HG03196 (cell line): ENCODE results near the gene MARCHF2.
"Not testable (repeated sequence)": the region's sequence is repeated elsewhere in the genome, so short reads cannot be mapped to it uniquely, and the experiment has no call there.

Experiments used
- ATAC-seq: cut with Tn5 transposase; IDR thresholded peaks from one replicate; pipeline ENCODE4 v1.9.1; 2021; ENCODE audit not compliant: unreplicated experiment

Gene MARCHF2

DNA sequence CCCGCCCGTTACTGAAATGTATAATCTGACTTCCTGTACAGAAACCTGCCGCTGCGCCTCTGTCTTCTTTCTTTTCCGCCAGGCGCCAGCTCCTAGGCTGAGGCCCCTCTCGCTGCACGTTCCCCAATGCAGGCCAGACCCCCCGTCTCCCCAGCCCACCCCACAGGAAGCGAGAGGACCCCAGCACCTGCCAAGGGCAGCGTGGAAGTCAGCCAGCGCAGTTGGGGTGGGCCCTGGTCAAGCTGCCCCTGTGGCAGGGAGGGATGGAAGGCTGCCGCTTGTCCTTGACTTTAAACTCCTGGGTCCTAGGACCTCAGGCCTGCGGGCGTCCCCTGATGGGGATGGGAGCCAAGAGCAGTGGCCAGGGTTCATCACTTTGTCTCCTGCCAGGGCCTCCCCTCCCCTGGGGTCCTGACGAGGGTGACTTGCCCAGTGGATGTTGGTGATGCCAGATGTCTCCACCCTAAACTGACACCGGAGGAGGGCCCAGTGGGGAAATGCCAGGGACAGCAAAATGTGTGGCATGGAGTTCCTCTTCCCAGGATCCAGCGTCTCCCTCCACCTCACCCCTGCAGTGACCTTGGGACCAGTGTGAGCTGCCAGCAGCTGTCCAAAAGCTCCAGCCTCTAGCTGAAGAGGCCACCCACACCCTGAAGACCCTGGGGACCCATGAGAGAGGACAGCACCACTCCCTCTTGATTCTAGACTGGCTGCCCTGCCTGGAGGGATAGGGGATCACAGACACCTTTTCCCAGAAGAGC, 8.5 kb upstream of the MARCHF2 start:
- ATAC-seq = no peak

DNA sequence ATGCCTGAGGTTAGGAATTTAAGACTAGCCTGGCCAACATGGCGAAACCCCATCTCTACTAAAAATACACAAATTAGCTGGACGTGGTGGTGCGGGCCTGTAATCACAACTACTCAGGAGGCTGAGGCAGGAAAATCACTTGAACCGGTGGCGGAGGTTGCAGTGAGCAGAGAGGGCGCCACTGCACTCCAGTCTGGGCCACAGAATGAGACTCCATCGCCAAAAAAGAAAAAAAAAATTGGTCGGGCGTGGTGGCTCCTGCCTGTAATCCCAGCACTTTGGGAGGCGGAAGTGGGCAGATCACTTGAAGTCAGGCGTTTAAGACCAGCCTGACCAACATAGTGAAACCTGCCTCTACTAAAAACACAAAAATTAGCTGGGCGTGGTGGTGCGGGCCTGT, 2.4 kb upstream of the MARCHF2 start:
- not testable (repeated sequence) for ATAC-seq

DNA sequence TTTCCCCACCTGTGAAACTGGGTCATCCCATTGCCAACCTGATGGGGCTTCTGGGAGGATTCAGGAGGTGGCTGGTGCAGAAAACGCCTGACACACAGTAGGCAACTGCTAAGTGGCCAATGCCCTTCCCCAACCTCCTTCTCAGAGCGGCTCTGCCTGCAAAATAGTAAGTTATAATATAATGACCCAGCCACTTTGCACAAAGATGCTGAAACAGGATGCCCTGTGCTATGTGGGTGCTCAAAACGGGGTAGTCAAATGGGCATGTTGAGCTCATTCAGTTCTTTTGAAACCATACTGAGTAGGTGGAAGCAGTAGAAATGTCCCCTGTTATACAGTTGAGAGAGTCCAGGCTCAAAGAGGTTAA, 507 bp downstream of the MARCHF2 start:
- no peak for ATAC-seq

DNA sequence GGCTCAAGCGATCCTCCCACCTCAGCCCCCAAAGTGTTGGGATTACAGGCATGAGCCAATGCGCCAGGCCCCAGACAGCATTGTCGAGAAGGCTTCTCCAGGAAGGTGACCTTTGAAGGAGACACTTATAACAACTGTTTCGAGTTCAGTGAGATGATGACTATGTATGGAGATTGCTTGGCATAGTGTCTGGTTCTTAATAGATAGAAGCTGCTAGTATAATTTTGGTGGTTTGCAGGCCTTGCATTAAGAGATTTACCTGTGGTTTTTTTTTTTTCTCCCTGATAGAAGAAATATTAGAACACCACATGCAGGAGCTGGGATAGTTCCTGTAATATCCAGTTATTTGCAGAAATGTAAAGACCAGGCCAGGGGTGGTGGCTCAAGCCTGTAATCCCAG, 3.7 kb downstream of the MARCHF2 start:
- ATAC-seq = no peak

DNA sequence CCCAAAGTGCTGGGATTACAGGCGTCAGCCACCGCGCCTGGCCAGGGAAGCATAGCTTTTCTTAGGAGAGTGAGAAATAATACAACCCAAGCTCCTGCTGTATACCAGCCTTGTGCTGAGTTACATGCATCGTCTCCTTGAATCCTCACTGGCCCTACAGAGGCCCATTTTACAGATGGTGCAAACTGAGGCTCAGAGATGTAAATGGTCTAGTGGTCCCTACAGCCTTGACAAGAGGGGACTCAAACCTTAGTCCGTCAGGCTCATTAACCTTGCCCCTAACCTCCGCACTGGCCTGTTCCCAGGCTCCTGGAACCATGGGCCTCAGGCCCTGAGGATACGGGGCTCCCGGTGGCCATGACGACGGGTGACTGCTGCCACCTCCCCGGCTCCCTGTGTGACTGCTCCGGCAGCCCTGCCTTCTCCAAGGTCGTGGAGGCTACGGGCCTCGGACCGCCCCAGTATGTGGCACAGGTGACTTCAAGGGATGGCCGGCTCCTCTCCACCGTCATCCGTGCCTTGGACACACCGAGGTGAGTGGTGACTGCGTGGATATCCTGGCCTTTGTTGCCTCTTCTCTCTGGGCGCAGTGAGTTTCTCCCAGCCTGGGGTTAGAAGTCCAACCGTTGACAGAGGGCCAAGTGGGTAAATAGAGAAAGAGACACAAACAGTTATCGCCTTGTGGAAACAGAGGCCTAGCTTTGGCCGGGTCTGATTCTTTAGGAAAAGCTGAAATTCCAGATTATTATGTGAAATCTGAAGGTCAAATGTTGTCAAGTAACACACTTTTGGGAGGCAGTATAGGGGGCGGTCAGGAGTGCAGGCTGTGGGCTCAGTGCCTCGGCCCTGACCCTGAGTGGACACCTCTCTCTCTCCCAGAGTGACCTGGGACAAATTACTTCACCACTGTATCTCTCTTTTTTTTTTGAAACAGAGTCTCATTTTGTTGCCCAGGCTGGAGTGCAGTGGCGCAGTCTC, 8.7 kb downstream of the MARCHF2 start:
- ATAC-seq = no peak

DNA sequence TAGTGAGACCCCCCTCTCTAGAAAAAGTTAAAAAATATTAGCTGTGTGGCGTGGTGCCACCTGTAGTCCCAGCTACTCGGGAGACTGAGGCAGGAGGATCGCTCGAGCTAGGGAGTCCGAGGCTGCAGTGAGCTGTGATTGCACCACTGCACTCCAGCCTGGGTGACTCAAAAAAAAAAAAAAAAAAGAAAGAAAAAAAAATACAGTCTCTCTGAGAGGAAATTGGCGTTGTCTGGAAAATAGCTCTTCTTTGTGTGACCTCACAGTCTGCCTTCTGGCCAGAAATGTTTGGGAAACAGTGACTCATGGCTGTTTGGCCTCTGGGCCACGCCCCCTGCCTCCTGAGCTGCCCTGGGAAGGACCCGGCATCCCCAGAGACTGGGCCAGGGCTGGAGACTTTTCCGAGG, 10.7 kb downstream of the MARCHF2 start:
- no peak for ATAC-seq

DNA sequence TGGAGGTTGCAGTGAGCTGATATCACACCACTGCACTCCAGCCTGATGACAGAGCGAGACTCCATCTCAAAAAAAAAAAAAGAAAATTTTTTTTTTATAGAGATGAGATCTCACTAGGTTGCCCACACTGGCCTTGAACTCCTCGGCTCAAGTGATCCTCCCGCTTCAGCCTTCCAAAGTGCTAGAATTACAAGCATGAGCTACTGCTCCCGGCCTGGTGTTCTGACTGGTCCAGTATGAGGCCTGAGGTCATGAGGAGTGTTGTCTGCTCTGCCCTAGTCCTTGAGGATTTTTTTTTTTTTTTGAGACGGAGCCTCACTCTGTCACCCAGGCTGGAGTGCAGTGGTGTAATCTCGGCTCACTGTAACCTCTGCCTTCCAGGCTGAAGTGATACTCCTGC, 12.2 kb downstream of the MARCHF2 start:
- not testable (repeated sequence) for ATAC-seq

DNA sequence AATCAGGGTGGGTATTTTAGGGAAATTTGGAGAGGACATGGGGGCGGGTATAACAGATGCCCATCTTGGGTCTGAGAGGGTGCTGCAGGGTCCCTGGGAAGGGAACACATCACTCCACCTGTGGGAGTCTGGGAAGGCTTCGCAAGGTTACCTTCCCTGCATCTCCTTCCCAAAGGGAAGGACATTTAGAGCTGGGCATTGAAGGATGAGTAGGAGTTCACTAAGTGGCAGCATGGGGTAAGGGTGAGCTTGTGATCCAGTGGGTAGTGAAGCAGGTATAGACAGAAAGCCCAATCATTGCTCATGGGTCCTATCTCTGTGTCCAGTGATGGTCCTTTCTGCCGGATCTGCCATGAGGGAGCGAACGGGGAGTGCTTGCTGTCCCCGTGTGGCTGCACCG, 13.2 kb downstream of the MARCHF2 start:
- no peak for ATAC-seq

DNA sequence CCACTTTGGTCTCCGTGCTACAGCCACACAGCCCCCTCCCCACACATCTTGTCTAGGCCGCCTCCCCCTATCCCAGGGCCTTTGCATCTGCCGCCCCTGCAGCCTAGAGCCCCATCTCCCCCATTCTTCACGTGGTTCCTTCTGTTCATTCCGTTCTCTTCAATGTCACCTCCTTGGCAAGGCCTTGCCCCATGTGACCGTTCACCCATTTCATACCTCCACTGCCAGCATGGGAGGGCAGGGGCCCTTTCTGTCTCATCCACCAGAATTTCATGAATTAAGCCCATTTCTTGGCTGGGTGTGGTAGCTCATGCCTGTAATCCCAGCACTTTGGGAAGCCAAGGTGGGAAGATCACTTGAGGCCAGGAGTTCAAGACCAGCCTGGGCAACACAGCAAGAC, 15.9 kb downstream of the MARCHF2 start:
- no peak for ATAC-seq

DNA sequence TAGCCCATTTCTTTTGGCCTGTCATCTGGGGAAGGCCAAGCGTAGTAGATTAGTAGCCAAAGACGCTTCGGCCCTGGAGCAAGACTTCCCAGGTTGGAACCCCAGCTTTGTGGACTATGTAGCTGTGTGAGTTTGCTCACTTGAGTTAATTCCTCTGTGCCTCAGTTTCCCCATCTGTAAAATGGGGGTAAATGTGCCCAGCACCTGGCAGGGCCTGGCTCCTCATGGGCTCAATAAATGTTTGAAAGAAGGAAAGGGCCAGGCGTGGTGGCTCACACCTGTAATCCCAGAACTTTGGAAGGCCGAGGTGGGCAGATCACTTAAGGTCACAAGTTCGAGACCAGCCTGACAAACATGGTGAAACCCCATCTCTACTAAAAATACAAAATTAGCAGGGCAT, 16.7 kb downstream of the MARCHF2 start:
- no peak for ATAC-seq

DNA sequence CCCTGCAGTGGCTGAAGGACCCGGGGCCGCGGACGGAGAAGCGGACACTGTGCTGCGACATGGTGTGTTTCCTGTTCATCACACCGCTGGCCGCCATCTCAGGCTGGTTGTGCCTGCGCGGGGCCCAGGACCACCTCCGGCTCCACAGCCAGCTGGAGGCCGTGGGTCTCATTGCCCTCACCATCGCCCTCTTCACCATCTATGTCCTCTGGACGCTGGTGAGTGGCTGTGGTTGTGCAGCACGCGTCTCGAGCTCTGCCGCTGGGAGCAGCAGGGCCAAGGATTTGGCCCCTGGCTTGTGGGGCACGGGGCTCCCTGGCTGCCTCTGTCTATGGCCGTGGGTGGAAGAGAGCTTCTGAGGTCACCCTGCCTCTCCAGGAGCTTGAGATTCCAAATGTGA, 17.5 kb downstream of the MARCHF2 start:
- ATAC-seq = no peak

DNA sequence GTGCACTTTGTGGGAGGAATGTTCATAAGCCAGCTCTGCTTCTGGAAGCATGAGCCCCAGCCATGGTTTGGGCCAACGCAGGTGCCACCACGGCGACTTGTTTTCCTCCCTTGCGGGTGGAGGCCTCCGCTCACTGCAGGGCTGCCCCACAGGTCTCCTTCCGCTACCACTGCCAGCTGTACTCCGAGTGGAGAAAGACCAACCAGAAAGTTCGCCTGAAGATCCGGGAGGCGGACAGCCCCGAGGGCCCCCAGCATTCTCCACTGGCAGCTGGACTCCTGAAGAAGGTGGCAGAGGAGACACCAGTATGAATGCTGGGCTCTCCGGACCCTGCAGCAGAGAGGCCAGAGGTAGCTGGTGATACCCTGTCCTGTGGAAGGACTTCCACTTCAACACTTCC, 25.1 kb downstream of the MARCHF2 start:
- no peak for ATAC-seq

DNA sequence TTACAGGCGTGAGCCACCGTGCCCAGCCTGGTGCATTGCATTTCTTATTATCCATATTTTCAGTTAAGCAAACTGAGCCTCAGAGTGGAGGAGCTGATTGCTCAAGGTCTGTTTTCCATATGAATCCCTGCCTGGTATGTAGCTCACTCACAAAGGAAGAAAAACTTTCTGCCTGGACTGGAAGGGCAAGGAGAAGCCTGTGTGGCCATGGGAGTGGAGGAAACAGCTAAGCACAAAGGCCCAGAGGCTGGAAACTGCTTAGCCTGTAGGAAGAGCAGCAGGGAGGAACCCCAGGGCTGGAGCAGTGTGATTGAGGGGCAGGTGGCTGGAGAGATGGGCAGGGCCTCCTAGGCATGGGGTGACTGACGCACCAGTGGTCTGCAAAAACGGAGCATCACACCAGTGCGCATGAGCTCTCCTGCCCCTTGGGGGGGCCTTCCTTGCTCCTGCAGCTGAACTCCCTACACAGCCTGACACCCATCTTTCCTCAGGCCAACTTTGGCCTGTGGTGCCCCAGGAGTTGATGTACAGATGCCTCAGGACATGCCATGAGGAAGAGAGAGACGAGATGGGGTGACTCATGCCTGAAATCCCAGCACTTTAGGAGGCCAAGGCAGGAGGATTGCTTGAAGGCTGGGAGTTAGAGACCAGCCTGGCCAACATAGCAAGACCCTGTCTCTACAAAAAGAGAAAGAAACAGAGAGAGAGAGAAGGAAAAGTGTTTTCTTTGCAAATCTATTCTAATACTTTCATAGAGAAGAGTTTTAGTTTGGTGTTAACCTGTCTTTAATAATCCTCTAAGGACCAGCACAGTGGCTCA, 28.8 kb downstream of the MARCHF2 start:
- no peak for ATAC-seq

DNA sequence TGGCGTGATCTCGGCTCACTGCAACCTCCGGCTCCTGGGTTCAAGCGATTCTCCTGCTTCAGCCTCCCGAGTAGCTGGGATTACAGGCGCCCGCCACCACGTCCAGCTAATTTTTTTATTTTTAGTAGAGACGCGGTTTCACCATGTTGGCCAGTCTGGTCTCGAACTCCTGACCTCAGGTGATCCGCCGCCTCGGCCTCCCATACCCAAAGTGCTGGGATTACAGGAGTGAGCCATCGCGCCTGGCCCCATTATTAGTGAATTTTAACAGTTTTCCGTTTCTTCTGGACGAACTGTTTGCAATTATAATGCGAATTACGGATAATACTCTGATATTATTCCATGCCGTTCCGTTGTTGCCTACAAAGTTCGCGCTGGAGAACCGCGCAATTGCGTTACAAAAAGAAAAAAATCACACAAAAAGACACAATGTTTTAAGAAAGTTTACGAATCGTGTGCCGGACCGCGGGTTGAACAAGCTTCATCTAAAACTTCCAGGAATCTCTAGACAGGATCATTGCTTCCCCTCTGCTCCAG, 31.1 kb downstream of the MARCHF2 start:
- not testable (repeated sequence) for ATAC-seq

DNA sequence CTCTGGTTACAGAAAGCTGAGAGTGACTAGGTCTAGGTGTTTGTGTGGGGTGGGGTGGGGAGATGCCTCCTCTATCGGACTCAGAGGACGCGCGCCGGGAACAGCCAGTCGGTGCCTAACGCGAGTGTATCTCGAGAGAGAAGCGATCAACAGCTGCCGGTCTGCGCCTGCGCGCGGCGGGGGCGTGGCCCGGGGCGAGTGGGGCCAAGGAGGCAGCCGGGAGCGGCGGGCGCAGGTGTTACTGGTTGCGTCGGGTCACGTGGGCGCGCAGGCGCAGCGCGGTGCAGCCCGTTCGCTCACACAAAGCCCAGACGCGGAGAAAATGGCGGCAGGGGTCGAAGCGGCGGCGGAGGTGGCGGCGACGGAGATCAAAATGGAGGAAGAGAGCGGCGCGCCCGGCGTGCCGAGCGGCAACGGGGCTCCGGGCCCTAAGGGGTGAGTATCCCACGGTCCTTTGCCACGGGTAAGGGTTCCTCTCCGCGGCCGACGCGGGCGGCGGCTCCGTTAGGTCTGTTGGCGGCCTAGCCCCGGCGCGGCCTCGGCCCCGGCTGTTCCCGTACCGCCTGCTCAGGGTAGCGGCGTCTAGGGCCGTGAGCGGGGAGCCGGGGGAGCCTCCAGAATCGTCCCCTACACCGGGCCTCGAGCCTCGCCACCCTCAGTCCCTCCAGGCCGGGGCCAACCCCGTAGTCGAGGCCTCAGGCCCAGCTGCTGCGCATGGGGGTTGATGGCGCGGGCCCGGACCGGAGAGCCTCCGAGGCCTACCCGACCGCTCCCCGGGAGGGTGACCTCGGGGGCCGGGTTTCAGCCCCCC, 31.8 kb downstream of the MARCHF2 start, which contains the start of gene HNRNPM:
TSS of gene HNRNPM (plus strand) at position 299 of the 811 bp plus-strand sequence. CDS start at position 323, 24 bp downstream.
- ATAC-seq = peak; percentile 88

DNA sequence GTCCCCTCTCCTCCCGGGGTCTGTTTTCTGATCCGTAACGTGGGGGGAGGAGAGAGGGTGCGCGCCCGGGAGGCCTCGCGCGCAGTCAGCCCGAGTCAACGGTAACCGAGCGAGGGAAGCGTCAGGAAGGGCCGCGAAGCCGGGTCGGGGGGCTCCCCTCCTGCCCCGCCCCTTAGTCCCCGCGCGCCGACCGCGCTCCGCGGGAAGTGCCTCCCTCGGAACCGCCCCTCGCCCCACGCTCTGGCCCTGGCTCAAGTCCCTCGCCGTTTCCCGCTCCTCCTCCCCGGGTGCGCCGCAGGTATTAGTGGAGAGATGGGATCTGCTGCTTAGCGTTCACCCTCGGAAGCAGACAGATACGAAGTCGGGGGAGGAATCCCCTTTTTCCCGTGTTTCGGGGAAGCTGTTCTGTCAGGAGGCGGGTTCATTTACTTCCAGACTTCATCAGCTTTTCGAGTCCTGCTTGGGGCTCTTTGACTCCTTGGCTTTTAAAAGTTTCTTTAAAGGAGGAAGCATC, 32.4 kb downstream of the MARCHF2 start:
- ATAC-seq = peak; percentile 19

DNA sequence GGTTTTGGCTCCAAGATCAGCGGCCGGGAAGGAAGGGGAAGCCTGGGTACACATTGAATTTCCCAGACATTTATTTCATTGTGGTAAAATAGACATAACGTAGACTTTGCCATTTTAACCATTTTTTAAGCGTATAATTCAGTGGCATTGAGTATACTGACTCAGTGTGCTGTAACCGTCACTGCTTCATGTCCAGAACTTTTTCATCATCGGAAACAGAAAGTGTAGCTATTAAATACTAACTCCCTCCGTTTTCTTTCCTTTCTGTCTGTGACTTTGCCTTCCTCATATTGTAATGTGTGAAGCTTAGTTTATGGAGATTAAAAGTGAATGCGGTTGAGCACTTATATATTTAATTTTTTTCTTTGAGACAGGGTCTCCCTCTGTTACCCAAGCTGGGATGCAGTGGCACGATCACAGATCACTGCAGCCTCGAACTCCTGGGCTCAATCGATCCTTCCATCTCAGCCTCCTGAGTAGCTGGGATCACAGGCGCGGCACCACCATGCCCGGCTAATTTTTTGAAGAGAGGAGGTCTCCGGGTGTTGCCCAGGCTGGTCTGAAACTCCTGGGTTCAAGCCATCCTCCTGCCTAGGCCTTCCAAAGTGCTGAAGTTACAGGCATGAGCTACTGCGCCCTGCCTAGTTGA, 33.1 kb downstream of the MARCHF2 start:
- no peak for ATAC-seq

DNA sequence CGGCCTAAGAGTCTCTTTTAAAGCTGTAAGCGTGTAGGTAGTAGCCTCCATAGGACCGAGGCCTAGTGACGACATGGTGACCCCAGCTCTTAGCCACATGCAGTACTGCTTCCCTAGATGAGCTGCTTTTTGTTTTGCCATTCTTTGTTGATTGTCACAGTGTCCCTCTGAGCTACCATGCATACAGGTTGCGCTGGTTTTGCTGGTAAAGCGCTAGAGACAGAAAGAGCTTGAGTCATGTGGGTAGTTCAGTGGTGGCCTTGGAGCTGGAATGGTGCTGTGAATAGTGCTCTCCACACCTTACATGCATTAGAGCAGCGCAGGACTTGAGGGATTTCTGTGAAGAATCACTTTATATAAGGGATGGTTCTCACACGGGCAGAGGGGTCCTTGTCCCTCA, 36.7 kb downstream of the MARCHF2 start:
- ATAC-seq = no peak

DNA sequence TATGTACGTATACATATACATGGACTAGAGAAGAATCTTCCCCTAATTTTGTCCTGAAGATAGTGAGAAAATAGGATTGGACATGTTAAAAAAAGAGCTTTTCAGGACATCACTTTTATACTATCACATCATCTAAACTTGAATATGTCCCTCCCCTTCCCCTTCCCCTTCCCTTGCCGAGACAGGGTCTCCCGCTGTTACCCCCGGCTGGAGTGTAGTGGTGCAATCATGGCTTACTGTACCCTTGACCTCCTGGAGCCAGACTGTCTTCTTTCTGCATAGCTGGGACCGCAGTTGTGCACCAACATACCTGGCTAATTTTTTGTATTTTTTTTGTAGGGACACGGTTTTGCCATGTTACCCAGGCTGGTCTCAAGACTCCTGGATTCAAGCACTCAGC, 38.3 kb downstream of the MARCHF2 start:
- no peak for ATAC-seq
